Midbrain (tissue), 1 donor: Measurements from ENCODE around the gene RNU6-7.

Experiments used
- DNase-seq: peaks from one replicate; lab custom pipeline; 2025; lab: John Stamatoyannopoulos, UW

Gene RNU6-7

DNA sequence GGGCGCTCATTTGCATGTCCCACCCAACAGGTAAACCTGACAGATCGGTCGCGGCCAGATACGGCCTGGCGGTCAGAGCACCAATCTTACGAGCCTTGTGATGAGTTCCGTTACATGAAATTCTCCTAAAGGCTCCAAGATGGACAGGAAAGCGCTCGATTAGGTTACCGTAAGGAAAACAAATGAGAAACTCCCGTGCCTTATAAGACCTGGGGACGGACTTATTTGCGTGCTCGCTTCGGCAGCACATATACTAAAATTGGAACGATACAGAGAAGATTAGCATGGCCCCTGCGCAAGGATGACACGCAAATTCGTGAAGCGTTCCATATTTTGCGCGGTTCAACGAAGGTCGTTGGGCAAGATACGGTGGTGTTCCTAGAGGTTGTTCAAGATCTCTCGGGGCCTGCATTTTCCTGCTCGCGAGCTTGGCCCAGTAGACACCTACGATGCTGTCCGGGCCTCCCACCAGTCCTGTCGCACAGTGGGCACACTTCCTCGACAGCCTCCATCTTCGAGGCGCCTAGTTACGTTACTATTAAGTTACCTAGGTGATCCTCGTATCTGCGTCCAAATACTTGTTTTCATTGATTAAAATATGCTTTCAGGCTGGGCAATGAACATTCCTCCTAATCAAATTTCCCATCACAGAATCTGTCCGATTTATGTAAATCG is at the start of gene RNU6-7:
Gene RNU6-7 (plus strand): TSS at position 230 of the 675 bp plus-strand sequence.
- no peak for DNase-seq

GRCh38 chr14:32166029-32166428 is 35.8 kb upstream of the RNU6-7 start:
- DNase-seq, result no peak

- no peak for DNase-seq
Measured at GRCh38 chr14:32166924-32167323, 34.9 kb upstream of the RNU6-7 start.

GRCh38 chr14:32167907-32168306 is 33.9 kb upstream of the RNU6-7 start:
- DNase-seq, result no peak

GRCh38 chr14:32169191-32169590 is 32.7 kb upstream of the RNU6-7 start:
- DNase-seq, result no peak

- DNase-seq, result no peak
Measured at GRCh38 chr14:32171469-32171868, 30.4 kb upstream of the RNU6-7 start.

GRCh38 chr14:32183151-32184058 is 18.4 kb upstream of the RNU6-7 start:
- DNase-seq, result no peak

DNA sequence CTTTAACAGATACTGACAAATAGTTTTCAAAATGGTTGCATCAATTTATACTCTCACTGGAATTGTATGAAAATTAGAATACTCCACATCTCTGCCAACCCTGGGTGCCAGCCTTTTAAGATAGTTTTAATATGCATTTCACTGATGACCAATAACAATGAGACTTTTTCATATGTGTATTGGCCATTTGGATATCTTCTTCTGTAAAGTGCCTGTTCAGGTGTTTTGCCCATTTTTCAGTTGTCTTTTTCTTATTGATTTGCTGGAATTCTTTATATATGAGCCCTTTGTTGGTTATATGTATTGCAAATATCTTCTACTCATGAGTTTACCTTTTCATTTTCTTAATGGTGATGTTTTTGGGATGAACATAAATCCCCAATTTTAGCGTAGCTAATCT is 16.7 kb upstream of the RNU6-7 start:
- DNase-seq, result no peak

- DNase-seq, result no peak
Measured at GRCh38 chr14:32186248-32186647, 15.6 kb upstream of the RNU6-7 start.

- no peak for DNase-seq
Measured at GRCh38 chr14:32189811-32190210, 12.0 kb upstream of the RNU6-7 start.

GRCh38 chr14:32190673-32191072 is 11.2 kb upstream of the RNU6-7 start:
- DNase-seq, result no peak

- DNase-seq, result no peak
Measured at GRCh38 chr14:32192712-32193373, 9.0 kb upstream of the RNU6-7 start.

GRCh38 chr14:32193532-32193931 is 8.3 kb upstream of the RNU6-7 start:
- DNase-seq, result no peak

GRCh38 chr14:32195636-32196035 is 6.2 kb upstream of the RNU6-7 start:
- no peak for DNase-seq

DNA sequence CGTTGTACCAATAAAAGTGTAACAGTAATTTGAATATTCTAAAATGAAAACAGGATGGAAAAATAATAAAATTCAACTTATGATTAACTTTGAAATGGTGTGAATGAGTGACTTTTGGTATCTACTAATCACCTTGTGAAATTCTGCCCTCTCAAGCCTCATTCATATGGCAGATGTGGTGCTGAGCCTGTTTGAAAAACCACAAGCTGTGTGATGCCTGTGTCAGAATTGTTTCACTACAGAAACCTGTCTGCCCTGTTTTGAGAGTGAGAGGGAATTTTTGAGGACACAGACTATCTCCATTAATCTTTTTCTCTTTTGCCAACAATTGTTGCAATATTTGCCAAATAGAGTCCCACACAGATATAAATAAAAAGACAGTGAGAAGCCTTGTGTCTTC is 3.9 kb upstream of the RNU6-7 start:
- no peak for DNase-seq

DNA sequence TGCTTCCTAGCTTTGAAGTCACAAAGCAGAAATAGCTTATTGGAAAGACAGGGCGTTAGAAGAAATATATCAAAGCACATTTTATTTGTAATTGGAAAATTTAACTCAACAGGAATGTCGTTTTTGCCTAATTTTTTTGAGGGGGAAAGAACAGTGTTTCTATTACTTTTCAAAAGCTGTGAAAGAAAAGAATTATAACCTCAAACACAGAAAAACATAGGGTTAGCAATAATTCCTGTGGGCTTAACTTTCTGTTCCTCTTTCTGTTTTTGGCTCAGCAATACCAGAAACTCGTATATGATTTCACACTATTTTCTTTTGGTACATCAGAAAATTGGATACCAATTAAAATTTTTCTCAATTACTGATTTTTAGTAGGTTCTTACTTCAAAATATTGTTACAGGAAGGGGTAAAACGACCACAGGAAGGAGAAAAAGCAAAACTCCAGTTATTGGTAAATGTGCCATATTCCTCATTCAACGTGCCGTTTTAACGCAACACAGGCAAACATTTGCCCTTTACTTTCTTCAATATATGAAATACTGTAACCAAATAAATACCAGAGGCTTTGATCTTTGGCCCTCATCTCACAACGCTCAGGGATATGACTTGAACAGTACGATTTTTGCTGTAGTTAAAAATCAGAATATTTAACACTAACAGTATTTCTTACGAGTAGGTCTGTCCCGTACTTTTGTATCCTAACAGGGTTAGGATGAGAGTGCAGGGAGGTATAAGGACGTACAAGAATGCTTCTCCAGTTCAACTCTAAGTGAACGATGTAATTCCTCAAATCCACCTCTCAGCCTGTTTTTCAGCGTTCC is 1.3 kb upstream of the RNU6-7 start:
- no peak for DNase-seq

- peak; percentile 74 for DNase-seq
Measured at GRCh38 chr14:32201193-32201815, 541 bp upstream of the RNU6-7 start.

GRCh38 chr14:32202491-32202997 is 699 bp downstream of the RNU6-7 start:
- DNase-seq, result peak; percentile 63

DNA sequence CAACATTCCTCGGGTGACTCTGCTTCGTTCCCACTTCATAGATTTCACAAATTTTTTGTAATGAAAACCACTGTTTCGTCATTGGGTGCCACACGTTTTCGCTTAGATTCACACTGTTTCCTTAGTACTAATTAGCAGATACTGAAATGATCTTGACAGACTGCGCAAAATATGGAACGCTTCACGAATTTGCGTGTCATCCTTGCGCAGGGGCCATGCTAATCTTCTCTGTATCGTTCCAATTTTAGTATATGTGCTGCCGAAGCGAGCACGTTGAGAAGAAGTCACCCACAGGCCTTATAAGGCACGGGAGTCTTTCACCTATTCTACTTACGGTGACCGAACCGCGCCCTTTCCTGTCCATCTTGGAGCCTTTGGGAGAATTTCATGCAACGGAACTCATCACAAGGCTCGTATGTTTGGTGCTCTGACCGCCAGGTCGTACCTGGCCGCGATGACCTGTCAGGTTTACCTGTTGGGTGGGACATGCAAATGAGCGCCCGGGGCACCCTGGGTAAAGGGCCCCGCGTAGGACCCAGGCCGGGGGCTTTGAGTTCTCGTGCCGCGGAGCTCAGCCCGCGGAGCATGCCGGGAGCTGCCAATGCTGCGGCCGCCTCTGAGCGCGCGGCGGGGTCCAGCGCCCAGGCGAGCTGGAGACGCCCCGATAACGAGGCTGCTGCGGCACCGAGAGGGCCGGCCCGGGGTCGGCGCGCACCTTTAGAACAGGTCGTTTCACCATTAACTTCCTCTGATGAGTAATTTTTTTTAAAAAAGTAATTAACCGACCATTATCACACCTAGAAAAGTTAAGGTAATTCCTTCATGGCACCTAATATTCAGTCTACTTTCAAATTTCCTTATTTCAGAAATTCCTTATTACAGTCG is 1.4 kb downstream of the RNU6-7 start, which contains the start of gene RNU6-8:
Gene RNU6-8 (minus strand): TSS at position 272 of the 885 bp plus-strand sequence.
- peak; percentile 82 for DNase-seq

DNA sequence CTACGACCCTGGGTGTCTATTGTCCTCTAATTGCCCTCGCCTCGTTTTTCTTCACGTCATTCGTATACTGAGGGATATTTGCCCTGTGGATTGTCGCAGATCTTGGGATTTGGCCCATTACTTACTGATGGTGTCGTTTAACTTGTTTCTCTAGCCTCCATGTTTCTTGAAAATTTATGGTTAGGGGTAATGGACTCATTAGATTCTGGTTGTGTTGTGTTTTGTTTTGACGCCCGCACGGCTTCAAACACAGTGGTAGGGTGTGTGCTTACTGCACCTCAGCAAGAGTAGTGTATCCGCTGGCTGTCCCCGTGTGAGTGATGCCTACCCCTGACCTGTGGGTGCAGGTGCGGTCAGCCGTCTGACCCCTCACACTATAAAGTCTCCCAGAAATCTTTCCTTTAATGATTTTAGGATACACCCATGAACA is 2.1 kb downstream of the RNU6-7 start:
- no peak for DNase-seq
